ENCODE data around the gene TMEM14A. TPM values are rescaled to one million over a fixed set of nuclear protein-coding genes. Genes with fewer than 3 reads are reported as not detected.

Gene TMEM14A
- total RNA-seq, 1 donor from 2014 or later, result 33.6 TPM

DNA sequence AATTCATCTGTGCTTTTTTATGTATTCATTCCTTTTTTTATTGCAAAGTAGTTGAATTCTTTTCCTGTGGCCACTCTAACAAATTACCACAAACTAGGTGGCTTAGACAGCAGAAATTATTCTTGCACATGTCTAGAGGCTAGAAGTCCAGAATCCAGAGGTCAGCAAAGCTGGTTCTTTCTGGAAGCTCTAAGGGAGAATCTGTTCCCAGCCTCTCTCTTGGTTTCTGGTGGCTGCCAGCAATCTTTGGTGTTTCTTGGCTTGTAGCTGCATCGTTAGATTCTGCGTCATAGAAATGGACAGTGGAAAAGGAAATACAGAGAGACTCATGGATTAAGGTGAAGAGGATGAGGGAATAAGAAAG, 53.1 kb downstream of the TMEM14A start:
- TF ChIP-seq, protein P1, sequence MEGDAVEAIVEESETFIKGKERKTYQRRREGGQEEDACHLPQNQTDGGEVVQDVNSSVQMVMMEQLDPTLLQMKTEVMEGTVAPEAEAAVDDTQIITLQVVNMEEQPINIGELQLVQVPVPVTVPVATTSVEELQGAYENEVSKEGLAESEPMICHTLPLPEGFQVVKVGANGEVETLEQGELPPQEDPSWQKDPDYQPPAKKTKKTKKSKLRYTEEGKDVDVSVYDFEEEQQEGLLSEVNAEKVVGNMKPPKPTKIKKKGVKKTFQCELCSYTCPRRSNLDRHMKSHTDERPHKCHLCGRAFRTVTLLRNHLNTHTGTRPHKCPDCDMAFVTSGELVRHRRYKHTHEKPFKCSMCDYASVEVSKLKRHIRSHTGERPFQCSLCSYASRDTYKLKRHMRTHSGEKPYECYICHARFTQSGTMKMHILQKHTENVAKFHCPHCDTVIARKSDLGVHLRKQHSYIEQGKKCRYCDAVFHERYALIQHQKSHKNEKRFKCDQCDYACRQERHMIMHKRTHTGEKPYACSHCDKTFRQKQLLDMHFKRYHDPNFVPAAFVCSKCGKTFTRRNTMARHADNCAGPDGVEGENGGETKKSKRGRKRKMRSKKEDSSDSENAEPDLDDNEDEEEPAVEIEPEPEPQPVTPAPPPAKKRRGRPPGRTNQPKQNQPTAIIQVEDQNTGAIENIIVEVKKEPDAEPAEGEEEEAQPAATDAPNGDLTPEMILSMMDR (IDR thresholded peaks at IDR 0.05; ENCODE audit: unreplicated experiment), result no peak
- no peaks in the 10 kb centered on the region for H3K36me3 Mint-ChIP-seq (ENCODE audit: insufficient read depth)
- H3K27me3 Mint-ChIP-seq, result no peaks in the 10 kb centered on the region
- H3K9me3 Mint-ChIP-seq (ENCODE audit: low read depth), result peaks cover 9% of the 10 kb centered on the region
- no peak for DNase-seq (ENCODE audit: low spot score, unreplicated experiment)
- peaks cover 39% of the 10 kb centered on the region for H3K4me1 Mint-ChIP-seq (ENCODE audit: low read depth)
- no peak overlapping the region for H3K4me3 Mint-ChIP-seq (ENCODE audit: low read depth)
- H3K27ac Mint-ChIP-seq, result peak overlapping the region; percentile 9

DNA sequence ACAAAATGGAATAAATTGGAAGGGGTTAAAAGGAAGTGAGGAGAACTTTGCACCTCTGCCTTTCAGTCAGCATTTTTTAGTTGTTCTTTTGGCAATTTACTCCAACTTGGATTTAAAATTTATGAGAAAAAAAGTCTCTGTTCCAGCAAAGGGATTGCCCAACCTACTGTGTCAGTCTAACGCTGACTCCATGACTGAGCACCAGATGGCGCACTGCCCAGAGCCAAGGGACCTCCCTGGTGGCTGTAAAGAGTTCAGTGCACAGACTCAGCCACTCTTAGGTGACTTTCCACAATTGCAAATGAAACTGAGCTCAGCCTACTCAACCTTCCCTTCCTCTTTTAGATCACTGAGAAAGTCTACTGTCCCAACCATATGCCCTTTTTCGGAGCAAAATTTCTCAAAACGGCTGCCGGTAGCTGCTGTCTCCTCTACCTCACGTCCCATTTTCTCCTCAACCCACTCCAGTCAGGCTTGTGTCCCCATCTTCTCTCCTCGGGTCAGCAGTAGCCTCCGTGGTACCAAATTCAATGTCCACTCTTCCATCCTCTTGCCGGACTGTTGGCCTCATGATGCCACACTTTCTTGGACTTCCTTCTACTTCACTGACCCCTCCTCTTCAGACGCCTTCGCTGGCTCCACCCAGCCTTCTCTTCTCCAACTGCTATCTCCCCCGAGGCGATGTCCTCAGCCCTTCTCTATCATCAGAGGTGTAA, 53.7 kb downstream of the TMEM14A start:
- peak; percentile 20 for DNase-seq (ENCODE audit: low spot score, unreplicated experiment)
- Mint-ChIP-seq H3K36me3 (ENCODE audit: insufficient read depth) (no peaks in the 10 kb centered on the region), H3K27ac (peak overlapping the region; percentile 96), H3K27me3 (no peaks in the 10 kb centered on the region), H3K4me1 (ENCODE audit: low read depth) (peaks cover 40% of the 10 kb centered on the region), H3K9me3 (ENCODE audit: low read depth) (peaks cover 9% of the 10 kb centered on the region), H3K4me3 (ENCODE audit: low read depth) (peak overlapping the region; percentile 3)
- TF ChIP-seq, protein P1 (IDR thresholded peaks at IDR 0.05; ENCODE audit: unreplicated experiment), result peak; percentile 76

DNA sequence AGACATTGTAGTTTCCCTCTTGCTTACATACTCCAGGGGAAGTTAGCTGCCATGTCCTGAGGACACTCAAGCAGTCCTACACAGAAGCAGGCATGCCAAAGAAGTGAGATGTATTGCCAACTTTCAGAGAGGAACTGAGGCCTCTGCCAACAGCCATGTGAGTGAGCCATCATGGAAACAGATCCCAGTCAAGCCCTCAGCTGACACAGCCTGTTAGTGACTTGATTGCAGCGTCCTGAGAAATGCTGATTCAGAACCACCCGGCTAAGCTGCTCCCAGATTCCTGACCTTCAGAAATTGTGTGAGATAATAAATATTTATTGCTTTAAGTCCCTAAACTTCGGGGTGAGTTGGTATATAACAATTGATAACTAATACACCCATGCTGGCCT, 54.2 kb downstream of the TMEM14A start:
- Mint-ChIP-seq H3K27ac (peak overlapping the region; percentile 96), H3K27me3 (no peaks in the 10 kb centered on the region), H3K4me3 (ENCODE audit: low read depth) (peak overlapping the region; percentile 58), H3K4me1 (ENCODE audit: low read depth) (peaks cover 42% of the 10 kb centered on the region), H3K9me3 (ENCODE audit: low read depth) (peaks cover 9% of the 10 kb centered on the region), H3K36me3 (ENCODE audit: insufficient read depth) (no peaks in the 10 kb centered on the region)
- DNase-seq (ENCODE audit: low spot score, unreplicated experiment), result no peak
- TF ChIP-seq, protein P1 (IDR thresholded peaks at IDR 0.05; ENCODE audit: unreplicated experiment), result no peak

DNA sequence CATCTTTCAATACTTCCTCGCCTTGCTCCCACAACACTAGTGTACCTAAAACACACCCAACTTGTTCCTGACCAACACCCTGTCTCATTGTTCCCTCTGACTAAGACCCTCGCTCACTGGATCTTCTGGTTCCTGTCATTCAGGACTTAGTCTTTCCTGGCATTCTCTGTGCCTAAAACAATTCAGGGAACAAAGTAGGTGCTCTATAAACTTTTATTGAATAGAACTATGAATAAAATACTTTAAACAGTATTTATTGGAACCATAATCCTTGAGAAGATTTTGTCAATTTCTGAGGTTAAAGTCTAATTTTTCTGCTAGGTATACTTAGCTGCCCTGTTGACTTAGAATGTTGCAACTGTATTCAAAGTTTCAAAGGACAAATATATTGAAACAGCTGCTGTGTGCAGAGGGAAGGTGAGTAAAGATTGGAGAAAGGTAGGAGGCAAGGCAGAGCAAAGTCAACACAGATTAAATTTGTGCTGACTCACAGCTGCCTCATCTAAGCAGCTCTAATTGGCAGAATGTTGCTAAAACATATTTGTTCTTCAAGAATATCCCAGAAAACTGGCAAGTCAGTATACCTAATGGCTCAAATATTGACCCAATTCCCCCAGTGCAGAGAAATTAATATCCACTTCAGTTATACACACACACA, 54.8 kb downstream of the TMEM14A start:
- peak overlapping the region; percentile 58 for H3K4me3 Mint-ChIP-seq (ENCODE audit: low read depth)
- no peak for DNase-seq (ENCODE audit: low spot score, unreplicated experiment)
- no peaks in the 10 kb centered on the region for H3K27me3 Mint-ChIP-seq
- peak overlapping the region; percentile 96 for H3K27ac Mint-ChIP-seq
- no peaks in the 10 kb centered on the region for H3K36me3 Mint-ChIP-seq (ENCODE audit: insufficient read depth)
- peaks cover 42% of the 10 kb centered on the region for H3K4me1 Mint-ChIP-seq (ENCODE audit: low read depth)
- H3K9me3 Mint-ChIP-seq (ENCODE audit: low read depth), result peaks cover 9% of the 10 kb centered on the region
- TF ChIP-seq, protein P1 (IDR thresholded peaks at IDR 0.05; ENCODE audit: unreplicated experiment), result no peak

DNA sequence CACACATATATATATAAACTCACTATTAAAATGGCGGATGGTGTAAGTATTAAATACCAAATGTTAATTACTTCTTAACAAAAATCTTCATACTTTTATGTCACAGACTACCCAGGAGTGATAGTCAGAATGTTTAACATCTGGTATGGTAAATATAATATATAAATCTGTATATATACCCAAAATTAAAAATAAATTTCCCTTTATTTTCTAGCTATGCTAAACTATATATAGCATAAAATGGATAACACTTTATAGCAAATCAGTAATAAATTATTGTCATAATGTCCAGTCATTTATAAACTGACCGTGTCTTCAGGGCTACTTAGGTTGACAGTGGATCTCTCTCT, 55.3 kb downstream of the TMEM14A start:
- TF ChIP-seq, protein P1 (IDR thresholded peaks at IDR 0.05; ENCODE audit: unreplicated experiment), result no peak
- peaks cover 42% of the 10 kb centered on the region for H3K4me1 Mint-ChIP-seq (ENCODE audit: low read depth)
- H3K36me3 Mint-ChIP-seq (ENCODE audit: insufficient read depth), result no peaks in the 10 kb centered on the region
- H3K9me3 Mint-ChIP-seq (ENCODE audit: low read depth), result peaks cover 9% of the 10 kb centered on the region
- DNase-seq (ENCODE audit: low spot score, unreplicated experiment), result no peak
- no peak overlapping the region for H3K4me3 Mint-ChIP-seq (ENCODE audit: low read depth)
- no peaks in the 10 kb centered on the region for H3K27me3 Mint-ChIP-seq
- peak overlapping the region; percentile 96 for H3K27ac Mint-ChIP-seq

All from progenitor cell of endocrine pancreas (in vitro differentiated cells).